Hepatocyte (in vitro differentiated cells): Measurements from ENCODE around the gene HJURP. TPM values are rescaled to one million over a fixed set of nuclear protein-coding genes. Genes with fewer than 3 reads are reported as not detected.

Experiments used
- DNase-seq: peaks from one replicate; pipeline ENCODE4 v3.0.0-alpha.2; 2016; ENCODE audit warnings: low spot score
- H2AFZ ChIP-seq: fragments of 200-600 bp; sonication (generic); 2 replicates; pipeline ENCODE4 v1.6.0; 2016; ENCODE audit warnings: antibody characterized with exemption, mild to moderate bottlenecking
- H3K27ac ChIP-seq: fragments of 200-600 bp; sonication (generic); 2 replicates; pipeline ENCODE4 v1.5.1; 2016; ENCODE audit warnings: mild to moderate bottlenecking
- H3K27me3 ChIP-seq: fragments of 200-600 bp; sonication (generic); 2 replicates; pipeline ENCODE4 v1.6.1; 2016
- H3K36me3 ChIP-seq: fragments of 200-600 bp; sonication (generic); replicated peaks from 2 replicates; pipeline ENCODE4 v1.5.1; 2016; ENCODE audit warnings: low read depth; ENCODE audit not compliant: insufficient read depth
- H3K4me1 ChIP-seq: fragments of 200-600 bp; sonication (generic); 2 replicates; pipeline ENCODE4 v1.5.1; 2016; ENCODE audit warnings: mild to moderate bottlenecking, moderate library complexity; ENCODE audit not compliant: insufficient read depth
- H3K4me2 ChIP-seq: fragments of 200-600 bp; sonication (generic); 2 replicates; pipeline ENCODE4 v1.6.0; 2016
- H3K4me3 ChIP-seq: fragments of 200-600 bp; sonication (generic); 2 replicates; pipeline ENCODE4 v1.5.1; 2016; ENCODE audit warnings: mild to moderate bottlenecking
- H3K79me2 ChIP-seq: fragments of 200-600 bp; sonication (generic); 2 replicates; pipeline ENCODE4 v1.6.0; 2017; ENCODE audit warnings: mild to moderate bottlenecking
- H3K9me2 ChIP-seq: fragments of 200-600 bp; sonication (generic); replicated peaks from 2 replicates; pipeline ENCODE4 v1.6.0; 2017; ENCODE audit warnings: mild to moderate bottlenecking; ENCODE audit not compliant: insufficient read depth
- H3K9me3 ChIP-seq: fragments of 200-600 bp; sonication (generic); 2 replicates; pipeline ENCODE4 v1.5.1; 2016; ENCODE audit warnings: low read depth, mild to moderate bottlenecking
- H4K20me1 ChIP-seq: fragments of 200-600 bp; sonication (generic); 2 replicates; pipeline ENCODE4 v1.6.0; 2016; ENCODE audit warnings: mild to moderate bottlenecking; ENCODE audit not compliant: insufficient read depth, poor library complexity, severe bottlenecking
- CTCF ChIP-seq: fragments of 200-600 bp; sonication (generic); IDR thresholded peaks from 2 replicates; pipeline ENCODE4 v1.5.1; 2016; ENCODE audit warnings: antibody characterized with exemption, mild to moderate bottlenecking; ENCODE audit not compliant: poor library complexity
- EZH2 ChIP-seq: fragments of 200-600 bp; sonication (generic); IDR thresholded peaks from 2 replicates; pipeline ENCODE4 v1.6.1; 2016; ENCODE audit warnings: antibody characterized with exemption, mild to moderate bottlenecking, borderline replicate concordance
- EZH2phosphoT487 ChIP-seq: fragments of 200-600 bp; sonication (generic); IDR thresholded peaks from one replicate; pipeline ENCODE4 v1.6.1; 2018; ENCODE audit warnings: antibody characterized with exemption, mild to moderate bottlenecking, low read depth, moderate library complexity; ENCODE audit not compliant: unreplicated experiment, severe bottlenecking
- WGBS: methylation state at CpG from one replicate; pipeline ENCODE4 v1.1.6; 2016; ENCODE audit warnings: low lambda C conversion rate; ENCODE audit errors: missing lambda C conversion rate; 5-methylcytosine and 5-hydroxymethylcytosine counted together
- polyA plus RNA-seq: library from polyadenylated mRNA; unstranded; fragments of >200 nt; fragmentation: Nextera tagmentation; extraction: Ambion mirVana; gene quantifications from 2 replicates; pipeline ENCODE4 v1.2.1, GENCODE V29; 2016
- total RNA-seq: library from RNA; depleted of rRNA; stranded (reverse); fragments of >200 nt; gene quantifications from 2 replicates; pipeline ENCODE4 v1.2.3, GENCODE V29; 2014

Gene HJURP
- total and polyA plus RNA-seq, 2 experiments from 2014 or later = 2.7 to 5.0 TPM

GRCh38 chr2:233833345-233833744, 21.0 kb downstream of the HJURP start:
- no peak overlapping the region for H2AFZ ChIP-seq
- no peak overlapping the region for H3K4me2 ChIP-seq
- H3K27ac ChIP-seq = no peak overlapping the region
- H3K4me3 ChIP-seq = no peak overlapping the region
- DNase-seq = no peak
- H3K9me3 ChIP-seq = no peaks in the 10 kb centered on the region
- no peaks in the 10 kb centered on the region for H3K36me3 ChIP-seq
- no peaks in the 10 kb centered on the region for H3K27me3 ChIP-seq
- 87% methylated on average over 10 of the region's 10 CpGs for WGBS
- H3K79me2 ChIP-seq = peaks cover 16% of the 10 kb centered on the region
- H4K20me1 ChIP-seq = no peaks in the 10 kb centered on the region
- peaks cover 5% of the 10 kb centered on the region for H3K4me1 ChIP-seq
- TF ChIP-seq EZH2 = no peak
- no peak for TF ChIP-seq EZH2phosphoT487
- no peak for TF ChIP-seq CTCF
- no peaks in the 10 kb centered on the region for H3K9me2 ChIP-seq

- TF ChIP-seq EZH2 (no peak), CTCF (peak; percentile 62), EZH2phosphoT487 (no peak)
- WGBS = 55% methylated on average over 7 of the region's 7 CpGs
Observed at GRCh38 chr2:233832869-233833311, 21.4 kb downstream of the HJURP start.

GRCh38 chr2:233832414-233832813, 21.9 kb downstream of the HJURP start:
- WGBS = 76% methylated on average over 9 of the region's 9 CpGs
- Histone ChIP-seq H4K20me1 (no peaks in the 10 kb centered on the region), H3K36me3 (no peaks in the 10 kb centered on the region), H3K4me2 (no peak overlapping the region), H3K79me2 (peaks cover 7% of the 10 kb centered on the region), H3K4me3 (no peak overlapping the region), H2AFZ (no peak overlapping the region), H3K27ac (no peak overlapping the region), H3K27me3 (no peaks in the 10 kb centered on the region), H3K9me2 (no peaks in the 10 kb centered on the region), H3K4me1 (peaks cover 5% of the 10 kb centered on the region), H3K9me3 (no peaks in the 10 kb centered on the region)
- no peak for TF ChIP-seq CTCF
- no peak for TF ChIP-seq EZH2phosphoT487
- no peak for TF ChIP-seq EZH2
- DNase-seq = no peak

More at GRCh38 chr2:233832869-233833311, 21.4 kb downstream of the HJURP start:
- no peak overlapping the region for H3K27ac ChIP-seq
- no peak overlapping the region for H2AFZ ChIP-seq
- no peak overlapping the region for H3K4me2 ChIP-seq
- no peaks in the 10 kb centered on the region for H4K20me1 ChIP-seq
- H3K27me3 ChIP-seq = no peaks in the 10 kb centered on the region
- DNase-seq = peak; percentile 65
- no peaks in the 10 kb centered on the region for H3K36me3 ChIP-seq
- no peaks in the 10 kb centered on the region for H3K9me2 ChIP-seq
- H3K4me1 ChIP-seq = peaks cover 5% of the 10 kb centered on the region
- H3K4me3 ChIP-seq = no peak overlapping the region
- no peaks in the 10 kb centered on the region for H3K9me3 ChIP-seq
- H3K79me2 ChIP-seq = peaks cover 12% of the 10 kb centered on the region

- 96% methylated on average over 6 of the region's 6 CpGs for WGBS
- H4K20me1 ChIP-seq = no peaks in the 10 kb centered on the region
- H3K79me2 ChIP-seq = peaks cover 3% of the 10 kb centered on the region
- H3K9me3 ChIP-seq = no peaks in the 10 kb centered on the region
- H3K27ac ChIP-seq = no peak overlapping the region
- peaks cover 5% of the 10 kb centered on the region for H3K4me1 ChIP-seq
- no peak for DNase-seq
- H3K4me3 ChIP-seq = no peak overlapping the region
- TF ChIP-seq EZH2phosphoT487 (no peak), EZH2 (no peak), CTCF (no peak)
- no peaks in the 10 kb centered on the region for H3K36me3 ChIP-seq
- H2AFZ ChIP-seq = no peak overlapping the region
- no peaks in the 10 kb centered on the region for H3K27me3 ChIP-seq
- H3K4me2 ChIP-seq = no peak overlapping the region
- no peaks in the 10 kb centered on the region for H3K9me2 ChIP-seq
Observed at GRCh38 chr2:233831861-233832260, 22.5 kb downstream of the HJURP start.
